K562 (cell line): Measurements from ENCODE around the gene MYO15A. TPM values are rescaled to one million over a fixed set of nuclear protein-coding genes. Genes with fewer than 3 reads are reported as not detected.
A peak's percentile ranks its signal among the peaks of the same experiment; 100 is the strongest.

ENCODE experiments used
- ATAC-seq: fragments of 200-7000 bp; cut with Tn5 transposase; 3 replicates; pipeline ENCODE4 v1.9.1; 2020; ENCODE audit warnings: moderate library complexity
- BruUV-seq: library from RNA; stranded (reverse); fragments of 400-500 nt; replicated peaks from 2 replicates; lab custom pipeline; 2021; lab: Mats Ljungman, UMichigan
- CTCF ChIA-PET: fragments of 300-600 bp; formaldehyde crosslinking; extraction: SDS; loops from one replicate; lab custom pipeline; 2021; ENCODE audit warnings: low intra/inter-chr PET ratio; lab: Yijun Ruan, JAX
- POLR2A ChIA-PET: fragments of 300-600, 350-650 bp; sonication (Branson Sonifier 250); formaldehyde crosslinking; extraction: SDS; loops from one replicate; lab custom pipeline; 2021; ENCODE audit warnings: antibody characterized with exemption, inconsistent platforms; lab: Yijun Ruan, JAX
- DNase-seq, 4 experiments: peaks; one replicate each; pipeline versions ENCODE4 v3.0.0 to v3.0.0-alpha.2; 2011 to 2018; ENCODE audit warnings: low spot score in 3 of 4, mixed read lengths in 3 of 4; ENCODE audit errors: extremely low read depth in 1 of 4
- FAIRE-seq: peaks from 2 replicates; lab custom pipeline; 2011; peaks lifted over from hg19 to GRCh38; lab: Jason Lieb, UNC
- H2AFZ ChIP-seq: 2 replicates; pipeline ENCODE4 v1.6.0; 2011; ENCODE audit warnings: low read depth, low read length, control low read depth, inconsistent platforms
- H3K27ac ChIP-seq: fragments of 200-600 bp; 3 replicates; pipeline ENCODE4 v1.8.0; 2011; ENCODE audit warnings: low read depth, mild to moderate bottlenecking, control low read depth, inconsistent platforms, low read length, moderate library complexity, mixed read lengths; ENCODE audit errors: extremely low read depth
- H3K27me3 ChIP-seq, 2 experiments: fragments of 300-600 bp in 1 of 2; 2 replicates in 1 of 2; 3 replicates in 1 of 2; pipeline versions ENCODE4 v1.6.0 to v1.8.0; 2011; ENCODE audit warnings: inconsistent platforms in 2 of 2, low read length in 2 of 2, mild to moderate bottlenecking in 1 of 2, mixed read lengths in 1 of 2, moderate library complexity in 1 of 2; ENCODE audit not compliant: control insufficient read depth in 2 of 2, insufficient read depth in 2 of 2
- H3K36me3 ChIP-seq: fragments of 300-600 bp; 3 replicates; pipeline ENCODE4 v1.8.0; 2011; ENCODE audit warnings: mild to moderate bottlenecking, low read length, inconsistent platforms; ENCODE audit not compliant: control insufficient read depth, insufficient read depth
- H3K4me1 ChIP-seq, 2 experiments: fragments of 200-600 bp in 1 of 2; replicated peaks in 1 of 2; 2 replicates in 1 of 2; 3 replicates in 1 of 2; pipeline versions ENCODE4 v1.5.1 to v1.8.0; 2011; ENCODE audit warnings: inconsistent platforms in 2 of 2, low read length in 2 of 2, mild to moderate bottlenecking in 1 of 2, mixed read lengths in 1 of 2, moderate library complexity in 1 of 2; ENCODE audit not compliant: control insufficient read depth in 2 of 2, insufficient read depth in 2 of 2
- H3K4me2 ChIP-seq: 2 replicates; pipeline ENCODE4 v1.6.1; 2011; ENCODE audit warnings: low read length, control low read depth, inconsistent platforms, mixed read lengths; ENCODE audit not compliant: insufficient read depth
- H3K4me3 ChIP-seq: fragments of 200-600 bp; sonication (generic), shearing (Covaris generic); 2 replicates; pipeline ENCODE4 v1.5.1; 2016; ENCODE audit warnings: control low read depth, inconsistent platforms
- H3K79me2 ChIP-seq: fragments of 200-600 bp; 3 replicates; pipeline ENCODE4 v1.8.0; 2011; ENCODE audit warnings: low read length, inconsistent platforms; ENCODE audit not compliant: control insufficient read depth, insufficient read depth
- H3K9ac ChIP-seq, 2 experiments: 2 replicates each; pipeline versions ENCODE4 v1.6.0 to v1.6.1; 2011; ENCODE audit warnings: low read depth in 2 of 2, low read length in 2 of 2, control low read depth in 1 of 2, inconsistent platforms in 1 of 2, mild to moderate bottlenecking in 1 of 2, mixed read lengths in 1 of 2; ENCODE audit not compliant: insufficient read depth in 1 of 2
- H3K9me1 ChIP-seq: one replicate; pipeline ENCODE4 v1.6.0; 2011; ENCODE audit warnings: inconsistent platforms, mild to moderate bottlenecking, low read length, moderate library complexity; ENCODE audit not compliant: control insufficient read depth, insufficient read depth
- H3K9me3 ChIP-seq: replicated peaks from 2 replicates; pipeline ENCODE4 v1.5.1; 2011; ENCODE audit warnings: low read depth, low read length, inconsistent platforms; ENCODE audit not compliant: control insufficient read depth, insufficient read depth
- H4K20me1 ChIP-seq: replicated peaks from 2 replicates; pipeline ENCODE4 v1.6.1; 2011; ENCODE audit warnings: low read length, inconsistent platforms, mixed read lengths; ENCODE audit not compliant: control insufficient read depth, insufficient read depth
- ARID1B ChIP-seq: fragments of 450-650 bp; IDR thresholded peaks from 2 replicates; pipeline ENCODE4 v1.6.1; 2016; ENCODE audit warnings: antibody characterized with exemption, mild to moderate bottlenecking, inconsistent platforms
- CHD7 ChIP-seq: fragments of 200-600 bp; sonication (generic); IDR thresholded peaks from one replicate; pipeline ENCODE4 v1.6.1; 2012; ENCODE audit warnings: mild to moderate bottlenecking, low read depth, low read length, inconsistent platforms
- EP400 ChIP-seq: fragments of 450-650 bp; IDR thresholded peaks from 2 replicates; pipeline ENCODE4 v1.6.1; 2017; ENCODE audit warnings: antibody characterized with exemption, mild to moderate bottlenecking, moderate library complexity
- ESRRB ChIP-seq: fragments of 250-450 bp; sonication (Bioruptor Pico); IDR thresholded peaks from 2 replicates; pipeline ENCODE4 v1.5.0; 2020; ENCODE audit warnings: mild to moderate bottlenecking, moderate library complexity, borderline replicate concordance
- MAFG ChIP-seq: fragments of 450-650 bp; conservative IDR thresholded peaks from 2 replicates; pipeline ENCODE4 v1.6.1; 2016; ENCODE audit warnings: missing genetic modification characterization, missing compliant biosample characterization
- NFXL1 ChIP-seq: fragments of 450-650 bp; formaldehyde crosslinking; IDR thresholded peaks from 2 replicates; pipeline ENCODE4 v1.4.0; 2021; ENCODE audit warnings: mild to moderate bottlenecking
- RBM14 ChIP-seq: fragments of 200-400 bp; formaldehyde crosslinking; IDR thresholded peaks from 2 replicates; pipeline ENCODE4 v1.6.1; 2018; ENCODE audit warnings: low read depth, mild to moderate bottlenecking, low read length, moderate library complexity, borderline replicate concordance; ENCODE audit not compliant: insufficient read depth
- ZSCAN32 ChIP-seq: fragments of 450-650 bp; formaldehyde crosslinking; IDR thresholded peaks from 2 replicates; pipeline ENCODE4 v1.4.0; 2020; ENCODE audit warnings: mild to moderate bottlenecking, moderate library complexity
- WGBS: fragments of 100-300 bp; shearing (Covaris generic); methylation state at CpG from one replicate; pipeline ENCODE4 v1.1.6; 2016; ENCODE audit warnings: low coverage, mixed read lengths; ENCODE audit not compliant: insufficient coverage; ENCODE audit errors: missing lambda C conversion rate; 5-methylcytosine and 5-hydroxymethylcytosine counted together
- in situ Hi-C: fragments of 300-500 bp; cut with MboI; formaldehyde crosslinking; loops from 4 replicates; pipeline ENCODE4 v1.15.0; 2018; ENCODE audit warnings: inconsistent platforms, mixed read lengths
- intact Hi-C: fragments of 100-400 bp; cut with micrococcal nuclease; formaldehyde crosslinking; loops from 2 replicates; pipeline ENCODE4 v1.14.2; 2022
- polyA plus RNA-seq, 8 experiments: library from polyadenylated mRNA; depleted of rRNA in 4 of 8; stranded (reverse) in 5 of 8; unstranded in 3 of 8; fragments of >200 nt; fragmentation: Nextera tagmentation in 2 of 8; fragmentation: Illumina TruSeq in 1 of 8; extraction: Ambion mirVana in 2 of 8; extraction: Trizol in 1 of 8; gene quantifications; 2 replicates each; pipeline versions ENCODE4 v1.2.1 to v1.2.3, GENCODE V29; 2011 to 2014; ENCODE audit warnings: inconsistent platforms in 1 of 8, missing spikeins in 1 of 8
- total RNA-seq, 7 experiments: library from RNA; depleted of rRNA in 6 of 7; stranded (reverse); fragments of >200 nt in 6 of 7; fragmentation: Illumina TruSeq in 2 of 7; extraction: Trizol in 2 of 7; gene quantifications; 2 replicates each; pipeline versions ENCODE4 v1.2.1 to v1.2.3, GENCODE V29; 2011 to 2021; ENCODE audit warnings: low replicate concordance in 1 of 7

Gene MYO15A
- total and polyA plus RNA-seq, 9 of the 15 experiments (the other 6 are each of a cell fraction or from before 2014, with no cell fraction given), result 0.05 to 0.88 (median 0.14) TPM; not detected in 1

- DNase-seq (no peak), FAIRE-seq (no peak), ATAC-seq (no peak)
- CTCF ChIA-PET, result no interaction called here
- Histone ChIP-seq H3K9me1 (no peaks in the 10 kb centered on the region), H3K9ac (no peak overlapping the region), H4K20me1 (peaks cover 18% of the 10 kb centered on the region), H3K4me1 (no peaks in the 10 kb centered on the region; a peak in 1 of 5 replicates), H3K79me2 (peaks cover 76% of the 10 kb centered on the region), H3K27ac (no peak overlapping the region), H3K27me3 (no peaks in the 10 kb centered on the region), H2AFZ (no peak overlapping the region), H3K4me2 (no peak overlapping the region), H3K4me3 (no peak overlapping the region), H3K36me3 (peaks cover 82% of the 10 kb centered on the region), H3K9me3 (no peaks in the 10 kb centered on the region)
- no peak for TF ChIP-seq ARID1B
- no peak for TF ChIP-seq ZSCAN32 (CRISPR knock-in tag)
- TF ChIP-seq RBM14, result no peak
- TF ChIP-seq EP400, result no peak
- TF ChIP-seq CHD7, result no peak
- no peak for TF ChIP-seq NFXL1 (CRISPR knock-in tag)
- no peak for TF ChIP-seq ESRRB (CRISPR knock-in tag)
- TF ChIP-seq MAFG (tag), result no peak
- intact Hi-C loops (no loop called here), in situ Hi-C loops (no loop called here)
- 89% methylated on average over 4 of the region's 5 CpGs for WGBS
- POLR2A ChIA-PET, result interaction anchor here (1.1 to 1.3 kb wide), 2 partner anchors 8 to 12 kb away, joined by 3 read pairs; partner anchors contain the start of gene ALKBH5
- BruUV-seq, result TSS peak; percentile 23
Observed at GRCh38 chr17:18195246-18195645, 86.7 kb downstream of the MYO15A start.
